HCT116 (cell line): ENCODE data around the gene DLG2. TPM values are rescaled to one million over a fixed set of nuclear protein-coding genes. Genes with fewer than 3 reads are reported as not detected.

Source experiments
- ATAC-seq: fragments of 200-7000 bp; cut with Tn5 transposase; 2 replicates; pipeline ENCODE4 v1.9.1; 2020; ENCODE audit warnings: mild to moderate bottlenecking, moderate library complexity
- BruUV-seq: library from RNA; stranded (reverse); fragments of 400-500 nt; replicated peaks from 2 replicates; lab custom pipeline; 2021; lab: Mats Ljungman, UMichigan
- CTCF ChIA-PET: fragments of 300-600 bp; sonication (Branson Sonifier 250); formaldehyde crosslinking; loops from one replicate; lab custom pipeline; 2021; ENCODE audit warnings: antibody characterized with exemption; lab: Charles Lee
- POLR2A ChIA-PET: fragments of 300-600, 350-600 bp; sonication (Branson Sonifier 250); formaldehyde crosslinking; loops from one replicate; lab custom pipeline; 2021; ENCODE audit warnings: antibody characterized with exemption; lab: Charles Lee
- RAD21 ChIA-PET, 2 experiments: fragments of 300-600 bp; sonication (Branson Sonifier 250); formaldehyde crosslinking; loops; one replicate each; lab custom pipeline; 2023; ENCODE audit warnings: low total read pairs in 2 of 2; ENCODE audit not compliant: uncharacterized antibody in 2 of 2, unreplicated experiment in 2 of 2, low non-redundant PET in 1 of 2; lab: Charles Lee
- DNase-seq: peaks from one replicate; pipeline ENCODE4 v3.0.0-alpha.2; 2010; ENCODE audit warnings: low read depth, low spot score
- H2AFZ ChIP-seq: fragments of 200-600 bp; shearing (Covaris generic), sonication (generic); 2 replicates; pipeline ENCODE4 v1.6.1; 2017; ENCODE audit warnings: low read depth, mixed run types, mixed read lengths, antibody characterized with exemption, low read length; ENCODE audit not compliant: poor library complexity, severe bottlenecking
- H3K27ac ChIP-seq: 2 replicates; pipeline ENCODE4 v1.5.1; 2012; ENCODE audit warnings: low read depth, low read length
- H3K27me3 ChIP-seq: fragments of 200-600 bp; sonication (generic); 2 replicates; pipeline ENCODE4 v1.6.1; 2016; ENCODE audit warnings: mixed run types, low read length, mixed read lengths; ENCODE audit not compliant: insufficient read depth
- H3K36me3 ChIP-seq, 2 experiments: fragments of 200-500 bp in 1 of 2; fragments of 200-600 bp in 1 of 2; sonication (Bioruptor generic) in 1 of 2; sonication (generic) in 1 of 2; 2 replicates each; pipeline versions ENCODE4 v1.5.1 to v1.6.1; 2014 to 2016; ENCODE audit warnings: low read length in 2 of 2, inconsistent platforms in 1 of 2, mixed read lengths in 1 of 2, mixed run types in 1 of 2; ENCODE audit not compliant: insufficient read depth in 2 of 2, control insufficient read depth in 1 of 2
- H3K4me1 ChIP-seq, 2 experiments: fragments of 200-600 bp in 1 of 2; sonication (generic) in 1 of 2; 2 replicates each; pipeline versions ENCODE4 v1.5.1 to v1.6.1; 2012 to 2017; ENCODE audit warnings: low read length in 2 of 2, inconsistent platforms in 1 of 2, mild to moderate bottlenecking in 1 of 2, mixed read lengths in 1 of 2, mixed run types in 1 of 2, moderate library complexity in 1 of 2; ENCODE audit not compliant: insufficient read depth in 2 of 2, control insufficient read depth in 1 of 2
- H3K4me2 ChIP-seq: fragments of 200-600 bp; sonication (generic); 2 replicates; pipeline ENCODE4 v1.6.1; 2017; ENCODE audit warnings: mixed run types, low read length, mixed read lengths
- H3K4me3 ChIP-seq, 2 experiments: fragments of 200-600 bp in 1 of 2; sonication (generic) in 1 of 2; replicated peaks in 1 of 2; 2 replicates each; pipeline ENCODE4 v1.5.1; 2011 to 2016; ENCODE audit warnings: low read length in 2 of 2, control low read depth in 1 of 2, low read depth in 1 of 2, mild to moderate bottlenecking in 1 of 2, mixed read lengths in 1 of 2, mixed run types in 1 of 2
- H3K79me2 ChIP-seq: fragments of 200-600 bp; sonication (generic); 2 replicates; pipeline ENCODE4 v1.6.1; 2017; ENCODE audit warnings: mild to moderate bottlenecking, mixed run types, low read length, moderate library complexity, mixed read lengths; ENCODE audit not compliant: insufficient read depth
- H3K9ac ChIP-seq: fragments of 200-600 bp; sonication (generic); 2 replicates; pipeline ENCODE4 v1.6.1; 2016; ENCODE audit warnings: low read length, mixed read lengths
- H3K9me2 ChIP-seq: fragments of 200-600 bp; sonication (generic), shearing (Covaris generic); 2 replicates; pipeline ENCODE4 v1.6.1; 2017; ENCODE audit warnings: mixed run types, mild to moderate bottlenecking, moderate library complexity; ENCODE audit not compliant: insufficient read depth
- H3K9me3 ChIP-seq, 2 experiments: fragments of 200-500 bp in 1 of 2; fragments of 200-600 bp in 1 of 2; sonication (Bioruptor generic) in 1 of 2; sonication (generic) in 1 of 2; 2 replicates each; pipeline ENCODE4 v1.6.1; 2014 to 2017; ENCODE audit warnings: low read length in 2 of 2, mixed read lengths in 2 of 2, inconsistent platforms in 1 of 2, low read depth in 1 of 2, mild to moderate bottlenecking in 1 of 2, mixed run types in 1 of 2, moderate library complexity in 1 of 2; ENCODE audit not compliant: control insufficient read depth in 1 of 2, insufficient read depth in 1 of 2
- H4K20me1 ChIP-seq: fragments of 200-600 bp; sonication (generic), shearing (Covaris generic); 2 replicates; pipeline ENCODE4 v1.6.1; 2017; ENCODE audit warnings: mixed run types, mild to moderate bottlenecking, moderate library complexity; ENCODE audit not compliant: insufficient read depth
- CBX3 ChIP-seq: IDR thresholded peaks from 2 replicates; pipeline ENCODE4 v1.6.1; 2012; ENCODE audit warnings: low read depth
- EGR1 ChIP-seq: IDR thresholded peaks from 2 replicates; pipeline ENCODE4 v1.6.1; 2012; ENCODE audit warnings: low read depth
- ELF1 ChIP-seq: IDR thresholded peaks from 2 replicates; pipeline ENCODE4 v1.6.1; 2012; ENCODE audit warnings: low read depth, borderline replicate concordance
- EZH2 ChIP-seq: fragments of 200-600 bp; sonication (generic); IDR thresholded peaks from 2 replicates; pipeline ENCODE4 v1.6.1; 2017; ENCODE audit warnings: antibody characterized with exemption, mixed run types
- EZH2phosphoT487 ChIP-seq: fragments of 200-600 bp; IDR thresholded peaks from 2 replicates; pipeline ENCODE4 v1.6.1; 2018; ENCODE audit warnings: antibody characterized with exemption, borderline replicate concordance
- JUND ChIP-seq: IDR thresholded peaks from 2 replicates; pipeline ENCODE4 v1.6.1; 2012
- POLR2A ChIP-seq: IDR thresholded peaks from 2 replicates; pipeline ENCODE4 v1.7.0; 2011; ENCODE audit warnings: borderline replicate concordance; ENCODE audit not compliant: insufficient read depth, insufficient read length; ENCODE audit errors: extremely low read depth
- RAD21 ChIP-seq: IDR thresholded peaks from 2 replicates; pipeline ENCODE4 v1.6.1; 2012; ENCODE audit warnings: low read depth, mild to moderate bottlenecking
- REST ChIP-seq: IDR thresholded peaks from 2 replicates; pipeline ENCODE4 v1.6.1; 2012; ENCODE audit warnings: low read depth
- SIN3A ChIP-seq: IDR thresholded peaks from 2 replicates; pipeline ENCODE4 v1.6.1; 2012; ENCODE audit warnings: low read depth
- SP1 ChIP-seq: IDR thresholded peaks from 2 replicates; pipeline ENCODE4 v1.6.1; 2012; ENCODE audit warnings: low read depth
- TCF7L2 ChIP-seq: IDR thresholded peaks from 2 replicates; pipeline ENCODE4 v1.7.0; 2011; ENCODE audit warnings: borderline replicate concordance, inconsistent platforms; ENCODE audit not compliant: insufficient read depth, insufficient read length; ENCODE audit errors: extremely low read depth
- ZNF274 ChIP-seq: fragments of 200-500 bp; sonication (Bioruptor generic); IDR thresholded peaks from 2 replicates; pipeline ENCODE4 v1.6.1; 2014; ENCODE audit warnings: mild to moderate bottlenecking, low read depth, low read length, inconsistent platforms
- intact Hi-C: fragments of 100-400 bp; cut with micrococcal nuclease; formaldehyde crosslinking; loops from 2 replicates; pipeline ENCODE4 v1.10.0; 2022
- total RNA-seq: library from RNA; stranded (reverse); gene quantifications from one replicate; pipeline ENCODE4 v1.2.1, GENCODE V29; 2021; ENCODE audit not compliant: unreplicated experiment
- TF ChIP-seq, protein P1 (sequence below): IDR thresholded peaks from 2 replicates; pipeline ENCODE4 v1.6.1; 2012
- TF ChIP-seq, protein P2 (sequence below): IDR thresholded peaks from 2 replicates; pipeline ENCODE4 v1.6.1; 2012
- TF ChIP-seq, protein P3 (sequence below): IDR thresholded peaks from 2 replicates; pipeline ENCODE4 v1.6.1; 2011; ENCODE audit warnings: mild to moderate bottlenecking, low read length, moderate library complexity; ENCODE audit not compliant: insufficient replicate concordance; ENCODE audit errors: extremely low read depth

Gene DLG2
- total RNA-seq, 1 experiment from 2014 or later = 2.4 TPM

GRCh38 chr11:83722392-83723119 is 1904.6 kb downstream of the DLG2 start:
- CTCF ChIA-PET = interaction anchor here (2.3 kb wide), 1 partner anchor 430 kb away, joined by 22 read pairs; no protein-coding TSS in a partner anchor
- intact Hi-C loops = loop anchor here (5.0 kb wide), 1 partner anchor 815 kb away; no protein-coding TSS in a partner anchor
- H3K4me3 ChIP-seq = no peak overlapping the region
- H3K36me3 ChIP-seq = no peaks in the 10 kb centered on the region
- H3K4me1 ChIP-seq = no peaks in the 10 kb centered on the region
- no peak overlapping the region for H2AFZ ChIP-seq
- H3K27ac ChIP-seq = no peak overlapping the region
- no peak for TF ChIP-seq EZH2
- TF ChIP-seq CBX3 = no peak
- TF ChIP-seq, protein P1, sequence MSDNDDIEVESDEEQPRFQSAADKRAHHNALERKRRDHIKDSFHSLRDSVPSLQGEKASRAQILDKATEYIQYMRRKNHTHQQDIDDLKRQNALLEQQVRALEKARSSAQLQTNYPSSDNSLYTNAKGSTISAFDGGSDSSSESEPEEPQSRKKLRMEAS = no peak
- no peak for TF ChIP-seq TCF7L2
- TF ChIP-seq EZH2phosphoT487 = no peak
- no peak for TF ChIP-seq ZNF274
- TF ChIP-seq, protein P2, sequence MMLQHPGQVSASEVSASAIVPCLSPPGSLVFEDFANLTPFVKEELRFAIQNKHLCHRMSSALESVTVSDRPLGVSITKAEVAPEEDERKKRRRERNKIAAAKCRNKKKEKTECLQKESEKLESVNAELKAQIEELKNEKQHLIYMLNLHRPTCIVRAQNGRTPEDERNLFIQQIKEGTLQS = no peak
- no peak for TF ChIP-seq RAD21
- no peak for TF ChIP-seq ELF1
- no peak for TF ChIP-seq POLR2A
- TF ChIP-seq SP1 = no peak
- TF ChIP-seq JUND = no peak
- TF ChIP-seq, protein P3, sequence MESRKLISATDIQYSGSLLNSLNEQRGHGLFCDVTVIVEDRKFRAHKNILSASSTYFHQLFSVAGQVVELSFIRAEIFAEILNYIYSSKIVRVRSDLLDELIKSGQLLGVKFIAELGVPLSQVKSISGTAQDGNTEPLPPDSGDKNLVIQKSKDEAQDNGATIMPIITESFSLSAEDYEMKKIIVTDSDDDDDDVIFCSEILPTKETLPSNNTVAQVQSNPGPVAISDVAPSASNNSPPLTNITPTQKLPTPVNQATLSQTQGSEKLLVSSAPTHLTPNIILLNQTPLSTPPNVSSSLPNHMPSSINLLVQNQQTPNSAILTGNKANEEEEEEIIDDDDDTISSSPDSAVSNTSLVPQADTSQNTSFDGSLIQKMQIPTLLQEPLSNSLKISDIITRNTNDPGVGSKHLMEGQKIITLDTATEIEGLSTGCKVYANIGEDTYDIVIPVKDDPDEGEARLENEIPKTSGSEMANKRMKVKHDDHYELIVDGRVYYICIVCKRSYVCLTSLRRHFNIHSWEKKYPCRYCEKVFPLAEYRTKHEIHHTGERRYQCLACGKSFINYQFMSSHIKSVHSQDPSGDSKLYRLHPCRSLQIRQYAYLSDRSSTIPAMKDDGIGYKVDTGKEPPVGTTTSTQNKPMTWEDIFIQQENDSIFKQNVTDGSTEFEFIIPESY = no peak
- TF ChIP-seq SIN3A = no peak
- no peak for TF ChIP-seq EGR1
- TF ChIP-seq REST = no peak
- TF ChIP-seq, all 23 proteins: peak for 0
- peaks cover 37% of the 10 kb centered on the region for H3K27me3 ChIP-seq
- no peaks in the 10 kb centered on the region for H3K9me3 ChIP-seq
- BruUV-seq = no TSS peak
- H3K9me2 ChIP-seq = no peaks in the 10 kb centered on the region
- ChIA-PET POLR2A (no interaction called here), RAD21 (no interaction called here)
- H3K4me2 ChIP-seq = no peak overlapping the region
- H3K9ac ChIP-seq = no peak overlapping the region
- no peaks in the 10 kb centered on the region for H4K20me1 ChIP-seq
- DNase-seq (no peak), ATAC-seq (no peak)
- H3K79me2 ChIP-seq = no peaks in the 10 kb centered on the region
